Activated CD8-positive, alpha-beta T cell treated with anti-CD3 and anti-CD28 coated beads for 36 hours (primary cell): ENCODE measurements around the gene ADO. TPM values are rescaled to one million over a fixed set of nuclear protein-coding genes. Genes with fewer than 3 reads are reported as not detected.
A peak's percentile ranks its signal among the peaks of the same experiment; 100 is the strongest.

Source experiments
- ATAC-seq: fragments of 200-7000 bp; cut with Tn5 transposase; one replicate; pipeline ENCODE4 v1.10.0; 2021; ENCODE audit warnings: mild to moderate bottlenecking, moderate library complexity
- CTCF ChIA-PET: fragments of 350-600 bp; sonication (Branson Sonifier 250); formaldehyde crosslinking; loops from one replicate; lab custom pipeline; 2021; ENCODE audit warnings: antibody characterized with exemption; lab: Charles Lee
- POLR2A ChIA-PET: fragments of 350-600 bp; sonication (Branson Sonifier 250); formaldehyde crosslinking; loops from one replicate; lab custom pipeline; 2021; ENCODE audit warnings: antibody characterized with exemption; lab: Charles Lee
- DNase-seq: peaks from one replicate; pipeline ENCODE4 v3.0.0-alpha.2; 2020
- H3K27ac Mint-ChIP-seq: one replicate; pipeline ENCODE4 v1.8.0; 2021; ENCODE audit warnings: mild to moderate bottlenecking, mixed read lengths
- H3K27me3 Mint-ChIP-seq: one replicate; pipeline ENCODE4 v1.8.0; 2021; ENCODE audit warnings: mixed read lengths
- H3K36me3 Mint-ChIP-seq: one replicate; pipeline ENCODE4 v1.8.0; 2021; ENCODE audit warnings: low read depth, mixed read lengths
- H3K4me1 Mint-ChIP-seq: one replicate; pipeline ENCODE4 v1.8.0; 2021; ENCODE audit warnings: low read depth, mixed read lengths
- H3K4me3 Mint-ChIP-seq: one replicate; pipeline ENCODE4 v1.8.0; 2021; ENCODE audit warnings: mild to moderate bottlenecking, moderate library complexity, mixed read lengths
- H3K9me3 Mint-ChIP-seq: one replicate; pipeline ENCODE4 v1.8.0; 2021; ENCODE audit warnings: mixed read lengths
- CTCF ChIP-seq: fragments of 200-600 bp; IDR thresholded peaks from one replicate; pipeline ENCODE4 v1.8.0; 2022; ENCODE audit warnings: antibody characterized with exemption, mild to moderate bottlenecking
- intact Hi-C: fragments of 100-400 bp; cut with micrococcal nuclease; formaldehyde crosslinking; loops from one replicate; pipeline ENCODE4 v1.10.0; 2022
- total RNA-seq, 2 experiments: library from RNA; stranded (reverse); gene quantifications; one replicate each; pipeline ENCODE4 v1.2.3, GENCODE V29; 2021

The ADO gene
- total RNA-seq, 2 experiments from 2014 or later, result 28.0 to 28.9 TPM

- Mint-ChIP-seq H3K27me3 (peaks cover 18% of the 10 kb centered on the region), H3K9me3 (peaks cover 1% of the 10 kb centered on the region), H3K36me3 (no peaks in the 10 kb centered on the region), H3K4me3 (no peak overlapping the region), H3K4me1 (peaks cover 14% of the 10 kb centered on the region), H3K27ac (no peak overlapping the region)
- ATAC-seq (no peak), DNase-seq (peak; percentile 22)
- CTCF ChIA-PET, result no interaction called here
- TF ChIP-seq CTCF, result no peak
- POLR2A ChIA-PET, result no interaction called here
- intact Hi-C loops, result no loop called here
Measured at GRCh38 chr10:62839590-62839989, 35.1 kb downstream of the ADO start.

- peaks cover 27% of the 10 kb centered on the region for H3K4me1 Mint-ChIP-seq
- H3K27me3 Mint-ChIP-seq, result peaks cover 10% of the 10 kb centered on the region
- no peak for DNase-seq
- ChIA-PET CTCF (interaction anchor here (0.8 to 1.4 kb wide), 3 partner anchors 24 to 332 kb away, joined by 3 to 5 read pairs (median 3); partner anchors contain the start of gene EGR2), POLR2A (interaction anchor here (0.7 to 1.7 kb wide), 5 partner anchors 8 to 263 kb away, joined by 3 to 5 read pairs (median 4); partner anchors contain the start of gene EGR2)
- ATAC-seq, result no peak
- H3K36me3 Mint-ChIP-seq, result peaks cover 2% of the 10 kb centered on the region
- no peak overlapping the region for H3K27ac Mint-ChIP-seq
- TF ChIP-seq CTCF, result no peak
- H3K9me3 Mint-ChIP-seq, result peaks cover 15% of the 10 kb centered on the region
- no peak overlapping the region for H3K4me3 Mint-ChIP-seq
- intact Hi-C loops, result no loop called here
Measured at GRCh38 chr10:62842983-62843382, 38.5 kb downstream of the ADO start.

GRCh38 chr10:62843600-62843999 lies 39.1 kb downstream of the ADO start:
- H3K27ac Mint-ChIP-seq, result no peak overlapping the region
- peaks cover 27% of the 10 kb centered on the region for H3K4me1 Mint-ChIP-seq
- DNase-seq (peak; percentile 28), ATAC-seq (peak; percentile 38)
- CTCF ChIA-PET, result interaction anchor here (0.8 to 1.4 kb wide), 3 partner anchors 25 to 331 kb away, joined by 3 to 5 read pairs (median 3); partner anchors contain the start of gene EGR2
- peaks cover 21% of the 10 kb centered on the region for H3K9me3 Mint-ChIP-seq
- H3K4me3 Mint-ChIP-seq, result no peak overlapping the region
- peaks cover 2% of the 10 kb centered on the region for H3K36me3 Mint-ChIP-seq
- POLR2A ChIA-PET, result interaction anchor here (0.7 to 1.7 kb wide), 5 partner anchors 9 to 263 kb away, joined by 3 to 5 read pairs (median 4); partner anchors contain the start of gene EGR2
- TF ChIP-seq CTCF, result no peak
- intact Hi-C loops, result no loop called here
- H3K27me3 Mint-ChIP-seq, result peaks cover 10% of the 10 kb centered on the region

DNA sequence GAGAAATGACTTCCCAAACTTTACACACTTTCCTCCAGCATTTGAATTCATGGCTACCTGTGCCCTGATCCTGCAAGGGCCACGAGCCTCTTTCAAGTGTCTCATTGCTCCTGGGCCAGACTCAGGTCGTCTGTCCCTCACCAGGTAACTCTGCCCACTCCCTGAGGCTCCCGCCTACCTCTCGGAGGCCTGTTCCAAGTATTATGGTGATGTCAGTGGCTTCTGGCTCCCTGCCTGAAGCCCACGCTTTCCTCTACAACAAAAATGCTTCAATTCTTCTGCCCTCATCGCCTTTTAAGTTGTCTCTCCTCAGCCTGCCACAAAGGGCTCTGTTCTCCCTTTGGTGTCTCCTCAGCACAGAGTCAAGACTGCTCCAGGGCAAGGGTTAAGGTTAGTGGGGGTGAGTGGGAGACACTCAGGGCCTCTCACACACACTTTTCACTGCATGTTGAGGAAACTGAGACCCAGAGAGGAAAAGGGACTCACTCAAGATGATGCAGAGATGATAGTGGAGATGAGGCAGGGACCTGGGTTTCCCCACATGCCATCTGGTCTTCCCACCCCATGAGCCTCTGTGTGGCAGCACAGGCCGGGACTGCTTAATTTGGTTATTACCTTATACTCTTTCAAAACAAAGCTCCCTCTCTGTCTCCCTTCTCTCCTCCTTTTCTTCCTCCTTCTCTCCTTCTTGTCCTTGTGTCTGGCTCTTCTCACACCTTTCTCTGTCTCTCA lies 39.9 kb downstream of the ADO start:
- CTCF ChIA-PET, result interaction anchor here (1.0 kb wide), 1 partner anchor 145 kb away, joined by 3 read pairs; no protein-coding TSS in a partner anchor
- POLR2A ChIA-PET, result interaction anchor here (1.4 to 1.7 kb wide), 3 partner anchors 8 to 264 kb away, joined by 3 to 5 read pairs (median 4); no protein-coding TSS in a partner anchor
- H3K27me3 Mint-ChIP-seq, result peaks cover 17% of the 10 kb centered on the region
- H3K36me3 Mint-ChIP-seq, result peaks cover 2% of the 10 kb centered on the region
- peak overlapping the region; percentile 31 for H3K4me3 Mint-ChIP-seq
- intact Hi-C loops, result no loop called here
- H3K9me3 Mint-ChIP-seq, result peaks cover 26% of the 10 kb centered on the region
- ATAC-seq (peak; percentile 84), DNase-seq (peak; percentile 58)
- H3K4me1 Mint-ChIP-seq, result peaks cover 26% of the 10 kb centered on the region
- TF ChIP-seq CTCF, result no peak
- H3K27ac Mint-ChIP-seq, result peak overlapping the region; percentile 87

DNA sequence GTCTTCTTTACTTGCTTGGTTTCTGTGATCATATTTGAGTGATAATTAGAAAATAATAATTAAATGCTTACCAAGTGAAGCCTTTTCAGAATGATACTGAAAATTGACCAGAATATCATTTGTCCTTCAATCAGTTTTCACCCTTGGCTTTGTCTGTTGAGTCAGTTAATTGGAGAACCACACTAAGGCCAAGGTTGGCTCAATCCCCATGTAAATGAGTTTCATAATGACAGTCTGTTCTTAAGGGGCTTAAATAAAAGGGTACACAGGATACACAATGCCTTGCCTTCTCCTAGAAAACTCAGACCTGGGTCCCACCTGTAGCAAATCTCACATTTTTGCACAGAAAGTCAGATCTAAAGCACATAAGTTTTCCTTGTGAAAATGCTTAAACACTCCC lies 42.9 kb downstream of the ADO start:
- Mint-ChIP-seq H3K9me3 (peaks cover 26% of the 10 kb centered on the region), H3K36me3 (peaks cover 2% of the 10 kb centered on the region), H3K27me3 (peaks cover 14% of the 10 kb centered on the region), H3K27ac (no peak overlapping the region), H3K4me3 (no peak overlapping the region), H3K4me1 (peaks cover 42% of the 10 kb centered on the region)
- intact Hi-C loops, result no loop called here
- ATAC-seq, result no peak
- ChIA-PET POLR2A (no interaction called here), CTCF (no interaction called here)
- DNase-seq, result no peak
- no peak for TF ChIP-seq CTCF
